Stimulated activated CD8-positive, alpha-beta memory T cell treated with anti-CD3 and anti-CD28 coated beads, Interleukin-7, amount 100 ng/mL, for 4 hours (primary cell): ENCODE data around the gene RPSA.
"Not testable (repeated sequence)": the region's sequence is repeated elsewhere in the genome, so short reads cannot be mapped to it uniquely, and the experiment has no call there.

Experiments used
- DNase-seq, 2 donors: peaks; one replicate each; pipeline ENCODE4 v3.0.0-alpha.2; 2020; ENCODE audit warnings: low read depth in 2 of 2

Gene RPSA

GRCh38 chr3:39419742-39420315 is 13.3 kb downstream of the RPSA start:
- no peak for DNase-seq

- no peak for DNase-seq
Measured at GRCh38 chr3:39420543-39420942, 14.0 kb downstream of the RPSA start.

- DNase-seq, result no peak
Measured at GRCh38 chr3:39423436-39423970, 17.0 kb downstream of the RPSA start.

DNA sequence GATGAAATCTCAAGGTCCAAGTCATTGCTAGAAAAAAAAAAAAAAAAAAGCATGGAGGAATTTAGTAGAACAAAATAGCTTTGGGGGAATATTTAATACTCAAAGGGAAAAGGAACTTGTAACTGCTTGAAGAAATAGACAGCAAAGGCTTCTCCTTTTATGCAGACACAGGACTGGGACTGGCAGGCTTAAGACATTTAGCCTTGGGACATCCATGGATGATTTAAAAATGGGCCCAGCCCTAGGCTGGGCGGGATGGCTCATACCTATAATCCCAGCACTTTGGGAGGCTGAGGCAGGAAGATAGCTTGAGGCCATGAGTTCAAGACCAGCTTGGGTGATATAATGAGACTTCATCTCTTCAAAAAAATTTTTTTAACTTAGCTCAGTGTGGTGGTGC is 19.8 kb downstream of the RPSA start:
- DNase-seq, result no peak

GRCh38 chr3:39427506-39427905 is 21.0 kb downstream of the RPSA start:
- DNase-seq, result no peak

DNA sequence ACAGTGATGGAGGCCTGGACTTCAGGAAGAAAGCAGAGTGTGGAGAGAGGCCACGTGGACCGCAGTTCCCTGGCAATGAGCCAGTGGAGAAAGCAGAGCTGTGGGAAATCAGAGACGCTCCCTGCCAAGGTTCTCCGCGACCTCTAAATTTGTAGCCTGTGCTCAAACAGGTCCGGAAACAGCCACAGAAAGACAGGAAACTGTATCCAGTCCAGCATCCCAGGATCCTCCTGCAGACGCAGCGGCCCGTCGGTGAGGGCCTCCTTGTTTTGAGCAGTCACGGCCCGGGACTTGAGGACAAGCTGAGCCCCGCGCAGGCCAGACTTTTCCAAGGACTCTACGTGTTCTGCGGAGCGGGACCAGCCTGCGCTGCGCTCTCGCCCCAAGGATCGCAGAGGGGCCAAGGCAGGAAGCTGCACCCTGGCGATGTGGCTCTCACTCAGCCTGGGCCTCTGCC is 22.3 kb downstream of the RPSA start:
- DNase-seq, result no peak

GRCh38 chr3:39429466-39429865 is 22.9 kb downstream of the RPSA start:
- no peak for DNase-seq

GRCh38 chr3:39432342-39432741 is 25.8 kb downstream of the RPSA start:
- no peak for DNase-seq

- no peak for DNase-seq
Measured at GRCh38 chr3:39433642-39434041, 27.1 kb downstream of the RPSA start.

DNA sequence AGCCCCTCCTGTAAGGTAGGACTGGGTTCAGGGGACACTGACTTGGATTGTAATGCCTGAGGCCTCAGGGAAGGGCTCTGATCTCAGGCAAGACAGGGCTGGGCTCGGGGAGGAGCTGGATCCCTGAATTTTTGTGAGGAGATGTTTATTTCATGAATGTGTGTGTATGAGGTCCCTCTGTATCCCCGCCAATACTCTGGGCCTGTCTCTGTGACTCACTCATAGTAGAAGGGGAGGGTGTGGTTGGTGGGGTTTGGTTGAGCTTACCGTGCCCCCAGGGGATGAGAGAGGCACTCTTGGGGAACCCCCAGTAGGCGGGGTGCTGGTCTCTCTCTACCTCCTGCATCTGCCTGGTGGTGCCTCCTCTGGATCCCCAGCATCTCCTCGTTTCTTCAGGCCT is 28.1 kb downstream of the RPSA start:
- DNase-seq, result no peak

DNA sequence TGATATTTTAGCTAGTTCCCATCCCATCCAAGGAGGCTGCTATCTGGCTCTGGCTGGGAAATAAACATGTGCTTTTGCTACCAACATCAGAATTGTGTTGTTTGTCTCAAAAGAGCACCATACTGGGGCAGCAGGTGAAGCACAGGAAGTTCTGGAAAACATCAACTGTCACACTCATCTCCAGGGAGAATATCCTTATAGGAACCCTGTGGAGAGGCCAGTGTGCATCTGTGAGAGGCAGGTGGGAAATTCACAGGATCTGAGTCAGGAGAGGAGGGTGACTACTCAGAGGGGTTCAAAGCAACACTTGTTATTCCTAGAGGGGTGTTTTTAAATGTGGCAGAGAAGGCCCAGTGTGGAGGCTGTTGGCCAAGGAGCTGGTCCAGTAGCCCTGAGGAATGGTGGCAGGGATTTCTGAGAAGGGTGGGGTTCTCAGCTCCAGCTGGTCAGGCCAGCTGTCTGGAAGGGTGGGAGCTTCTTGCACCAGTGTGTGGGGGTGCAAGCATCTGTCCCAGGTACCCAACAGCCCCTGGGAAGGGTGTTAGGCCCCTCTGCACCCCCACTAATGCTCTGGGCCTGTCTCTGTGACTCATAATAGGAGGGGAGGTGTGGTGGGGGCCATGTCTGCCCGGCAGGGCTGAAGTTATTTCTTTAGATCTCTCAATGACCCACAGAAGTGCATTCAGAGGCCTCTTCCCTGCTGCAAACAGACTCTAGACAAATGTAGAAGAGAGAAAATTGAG is 28.7 kb downstream of the RPSA start:
- no peak for DNase-seq

GRCh38 chr3:39438880-39439279 is 32.4 kb downstream of the RPSA start:
- no peak for DNase-seq

GRCh38 chr3:39440316-39440715 is 33.8 kb downstream of the RPSA start:
- DNase-seq, result no peak

GRCh38 chr3:39443530-39443929 is 37.0 kb downstream of the RPSA start:
- no peak for DNase-seq

- no peak for DNase-seq
Measured at GRCh38 chr3:39445927-39446326, 39.4 kb downstream of the RPSA start.

DNA sequence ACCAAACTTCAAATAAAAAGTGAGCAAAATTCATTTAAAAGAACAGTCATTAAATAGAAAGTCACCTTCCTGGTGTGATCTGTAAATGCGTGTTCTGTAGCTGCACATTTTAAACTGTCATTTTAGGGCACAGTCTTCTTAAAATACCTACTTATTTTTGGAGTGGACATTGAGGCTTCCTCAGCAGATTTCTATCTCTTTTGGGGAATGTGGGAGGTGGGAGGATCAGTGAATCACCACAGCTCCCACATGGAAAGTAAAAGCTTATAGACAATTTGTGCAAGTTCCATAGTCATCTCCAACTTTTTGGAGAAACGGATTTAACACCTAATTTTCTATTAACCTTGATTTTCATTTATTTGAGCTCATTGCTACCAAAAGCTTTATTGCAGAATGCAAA is 39.9 kb downstream of the RPSA start:
- no peak for DNase-seq

DNA sequence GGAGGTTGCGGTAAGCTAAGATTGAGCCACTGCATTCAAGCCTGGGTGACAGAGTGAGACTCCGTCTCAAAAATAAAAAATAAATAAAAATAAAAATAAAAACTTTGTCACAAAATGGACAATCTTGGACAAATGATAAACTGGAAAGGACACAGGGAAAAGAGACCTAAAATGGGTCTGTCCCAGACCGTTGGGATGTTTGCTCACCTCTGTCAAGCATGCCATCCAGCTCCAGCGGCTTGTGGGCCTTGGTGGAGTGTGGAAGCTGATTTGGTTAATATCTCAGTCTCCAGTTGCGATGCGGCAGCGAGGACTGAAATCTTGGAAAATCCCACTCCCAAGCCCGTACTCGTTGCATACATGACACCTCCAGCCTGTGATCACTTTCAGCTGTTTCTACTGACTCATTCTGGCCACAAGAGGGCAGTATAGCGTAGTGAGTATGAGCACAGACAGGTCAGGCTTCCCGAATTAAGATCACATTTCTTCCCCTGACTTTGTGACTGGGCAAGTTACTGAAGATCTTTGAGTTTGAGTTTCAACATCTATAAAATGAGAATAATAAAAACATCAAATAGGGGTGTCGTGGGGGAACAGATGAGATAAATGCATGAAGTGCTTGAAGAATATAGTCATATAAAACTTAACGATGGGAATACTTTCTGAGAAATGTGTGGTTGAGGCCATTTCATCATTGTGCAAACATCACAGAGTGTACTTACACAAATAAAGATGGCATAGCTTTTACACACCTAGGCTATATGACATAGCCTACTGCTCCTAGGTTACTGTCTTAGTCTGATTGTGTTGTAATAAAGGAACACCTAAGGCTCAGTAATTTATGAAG is 41.3 kb downstream of the RPSA start:
- peak; percentile 10 to 52 for DNase-seq

- DNase-seq, result no peak
Measured at GRCh38 chr3:39448506-39449233, 42.1 kb downstream of the RPSA start.

GRCh38 chr3:39449796-39450195 is 43.3 kb downstream of the RPSA start:
- no peak for DNase-seq

DNA sequence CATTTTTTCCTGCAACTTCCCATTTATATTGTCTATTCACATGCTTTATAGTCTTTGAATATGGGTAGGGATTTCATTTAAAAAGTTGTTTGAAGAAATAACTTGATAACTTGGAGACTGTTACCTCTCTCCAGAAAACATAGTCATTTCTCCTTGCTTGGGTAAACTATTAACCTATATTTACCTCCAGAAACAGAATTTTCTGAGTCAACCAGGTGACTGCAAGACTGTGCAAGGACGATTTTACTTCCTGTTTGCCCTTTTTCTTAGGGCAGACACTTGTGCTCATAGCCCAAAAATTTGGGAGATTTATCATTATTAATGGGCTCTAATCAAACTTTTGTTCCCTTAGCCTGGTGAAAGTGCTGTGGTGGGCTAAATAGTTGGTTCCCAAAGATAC is 46.6 kb downstream of the RPSA start:
- no peak for DNase-seq

DNA sequence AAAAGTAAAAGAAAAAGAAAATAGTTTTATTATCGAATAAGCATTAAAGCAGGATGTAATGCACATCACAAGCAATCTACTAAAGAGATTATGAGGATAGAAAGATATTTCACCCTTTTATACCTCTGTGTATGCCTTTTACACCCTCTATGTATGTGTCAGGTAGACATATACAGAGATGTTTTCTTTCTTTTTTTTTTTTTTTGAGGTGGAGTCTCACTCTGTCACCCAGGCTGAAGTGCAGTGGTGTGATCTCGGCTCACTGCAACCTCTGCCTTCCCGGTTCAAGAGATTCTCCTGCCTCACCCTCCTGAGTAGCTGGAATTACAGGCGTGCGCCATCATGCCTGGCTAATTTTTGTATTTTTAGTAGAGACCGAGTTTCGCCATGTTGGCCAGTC is 47.4 kb downstream of the RPSA start:
- not testable (repeated sequence) for DNase-seq
